ENCODE data around the gene CCR5AS.

CCR5AS gene

DNA sequence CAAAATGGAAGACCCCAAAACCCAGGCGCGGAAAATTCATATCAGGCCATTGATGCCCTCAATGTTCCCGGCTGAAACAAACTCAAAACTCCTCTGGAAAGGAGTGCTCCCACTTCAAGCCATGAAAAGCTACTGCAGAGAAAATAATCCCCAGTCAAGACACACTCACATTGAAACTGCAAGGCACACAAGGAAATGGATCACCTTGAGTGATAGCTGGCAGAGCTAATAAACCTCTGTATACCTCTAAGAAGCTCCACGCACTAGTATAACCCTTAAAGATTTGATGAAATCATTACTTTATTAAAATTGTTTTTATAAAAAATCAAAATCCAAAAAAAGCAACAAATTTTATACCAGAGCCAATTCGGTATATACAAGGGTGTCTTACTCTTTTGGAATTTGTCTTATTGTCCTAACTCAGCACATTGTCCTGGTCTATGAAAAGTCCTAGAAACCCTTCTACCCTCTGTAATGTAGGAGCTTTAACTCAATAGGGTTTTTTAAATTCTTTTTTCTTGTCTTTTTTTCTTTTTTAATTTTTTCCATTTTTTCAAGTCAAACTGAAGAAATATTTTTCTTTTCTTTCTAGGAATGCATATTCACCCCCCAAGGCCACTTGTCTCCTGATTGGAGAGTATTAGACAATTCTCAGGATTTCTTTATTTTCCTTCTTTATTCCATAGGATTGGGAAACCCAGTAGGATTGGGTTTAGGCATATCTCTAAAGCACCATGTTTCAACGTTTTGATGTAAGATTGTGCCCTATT lies 8.5 kb downstream of the CCR5AS start:
- Histone ChIP-seq H3K27me3 (no peaks in the 10 kb centered on the region), H3K4me1 (no peaks in the 10 kb centered on the region), H3K36me3 (no peaks in the 10 kb centered on the region), H3K27ac (no peak overlapping the region), H3K9me3 (no peaks in the 10 kb centered on the region), H3K4me3 (no peak overlapping the region)
- WGBS, 2 donors (ENCODE audit: low coverage in 1 of 2): 84 to 87% methylated on average over 3 to 6 of the region's 6 CpGs
- TF ChIP-seq POLR2A (IDR thresholded peaks at IDR 0.05) (no peak), POLR2AphosphoS5 (IDR thresholded peaks at IDR 0.05) (no peak), EP300 (IDR thresholded peaks at IDR 0.05) (no peak)
- TF ChIP-seq, protein P1, sequence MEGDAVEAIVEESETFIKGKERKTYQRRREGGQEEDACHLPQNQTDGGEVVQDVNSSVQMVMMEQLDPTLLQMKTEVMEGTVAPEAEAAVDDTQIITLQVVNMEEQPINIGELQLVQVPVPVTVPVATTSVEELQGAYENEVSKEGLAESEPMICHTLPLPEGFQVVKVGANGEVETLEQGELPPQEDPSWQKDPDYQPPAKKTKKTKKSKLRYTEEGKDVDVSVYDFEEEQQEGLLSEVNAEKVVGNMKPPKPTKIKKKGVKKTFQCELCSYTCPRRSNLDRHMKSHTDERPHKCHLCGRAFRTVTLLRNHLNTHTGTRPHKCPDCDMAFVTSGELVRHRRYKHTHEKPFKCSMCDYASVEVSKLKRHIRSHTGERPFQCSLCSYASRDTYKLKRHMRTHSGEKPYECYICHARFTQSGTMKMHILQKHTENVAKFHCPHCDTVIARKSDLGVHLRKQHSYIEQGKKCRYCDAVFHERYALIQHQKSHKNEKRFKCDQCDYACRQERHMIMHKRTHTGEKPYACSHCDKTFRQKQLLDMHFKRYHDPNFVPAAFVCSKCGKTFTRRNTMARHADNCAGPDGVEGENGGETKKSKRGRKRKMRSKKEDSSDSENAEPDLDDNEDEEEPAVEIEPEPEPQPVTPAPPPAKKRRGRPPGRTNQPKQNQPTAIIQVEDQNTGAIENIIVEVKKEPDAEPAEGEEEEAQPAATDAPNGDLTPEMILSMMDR (IDR thresholded peaks at IDR 0.05): no peak
- ATAC-seq: no peak

DNA sequence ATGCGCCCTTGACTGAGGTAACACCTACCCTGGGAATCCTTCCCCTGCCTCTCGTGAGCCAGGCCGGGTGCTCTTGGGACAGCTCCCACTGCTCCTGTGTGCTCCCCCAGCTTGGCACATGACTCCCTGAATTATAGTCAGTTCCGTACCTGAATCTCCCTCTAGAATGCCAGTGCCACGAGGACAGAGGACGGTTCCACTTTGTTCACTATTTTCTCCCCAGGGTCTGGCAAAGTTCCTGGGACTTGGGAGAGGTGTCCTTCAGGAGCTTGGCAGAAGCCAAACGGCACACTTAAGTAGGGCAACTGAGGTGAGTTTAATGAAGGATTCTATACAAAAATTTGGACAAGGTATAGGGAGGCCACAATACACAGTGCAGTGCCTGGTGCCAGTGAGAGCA lies 9.8 kb downstream of the CCR5AS start:
- H3K36me3 ChIP-seq: no peaks in the 10 kb centered on the region
- no peaks in the 10 kb centered on the region for H3K27me3 ChIP-seq
- H3K4me3 ChIP-seq: no peak overlapping the region
- ATAC-seq: no peak
- no peak overlapping the region for H3K27ac ChIP-seq
- no peaks in the 10 kb centered on the region for H3K4me1 ChIP-seq
- no peaks in the 10 kb centered on the region for H3K9me3 ChIP-seq
- WGBS, 2 donors (ENCODE audit: low coverage in 1 of 2): 100% methylated on average over 2 of the region's 7 CpGs; no CpG with 5 or more reads in 1 of the 2 donors
- TF ChIP-seq, protein P1 (IDR thresholded peaks at IDR 0.05): no peak
- TF ChIP-seq POLR2A (IDR thresholded peaks at IDR 0.05) (no peak), EP300 (IDR thresholded peaks at IDR 0.05) (no peak), POLR2AphosphoS5 (IDR thresholded peaks at IDR 0.05) (no peak)

DNA sequence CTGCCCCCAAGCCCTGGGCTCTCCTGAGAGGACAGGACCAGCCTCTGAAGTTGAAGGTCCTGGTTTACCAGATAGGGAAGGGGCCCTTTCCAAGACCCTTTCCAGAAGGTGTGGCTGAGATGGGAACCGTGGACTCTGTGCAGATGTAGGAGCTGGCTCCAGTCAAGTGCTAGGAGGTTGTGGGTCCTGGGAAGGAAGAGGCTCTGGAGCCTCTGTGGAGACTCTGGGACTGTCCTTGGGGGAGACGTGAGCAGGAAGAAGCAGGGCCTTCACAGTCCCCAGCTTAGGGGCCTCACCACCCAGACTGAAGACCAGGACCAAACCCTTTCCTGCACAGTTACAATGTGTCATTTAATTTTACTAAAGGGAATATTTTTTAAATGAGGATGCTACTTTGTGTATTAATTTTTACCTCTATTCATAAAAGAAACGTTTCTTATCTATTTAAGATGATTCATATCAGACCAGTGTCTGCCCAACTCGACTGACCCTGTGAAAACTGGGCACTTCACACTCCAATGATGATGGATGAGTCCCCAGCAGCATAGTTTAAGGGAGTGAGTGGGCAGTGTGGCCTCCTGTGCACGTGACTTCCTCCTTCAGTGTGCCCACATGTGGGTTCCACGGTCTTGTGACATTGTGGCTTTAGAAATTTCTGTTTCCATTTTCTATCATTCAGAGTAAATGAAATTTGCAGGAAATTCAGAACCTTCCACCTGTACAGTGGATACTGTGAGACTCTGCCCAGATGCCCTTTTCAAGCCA lies 10.9 kb downstream of the CCR5AS start:
- ATAC-seq: no peak
- no peak overlapping the region for H3K27ac ChIP-seq
- no peak overlapping the region for H3K4me3 ChIP-seq
- 48 to 56% methylated on average over 4 of the region's 6 CpGs for WGBS, 2 donors (ENCODE audit: low coverage in 1 of 2)
- H3K9me3 ChIP-seq: no peaks in the 10 kb centered on the region
- no peaks in the 10 kb centered on the region for H3K27me3 ChIP-seq
- no peaks in the 10 kb centered on the region for H3K36me3 ChIP-seq
- no peaks in the 10 kb centered on the region for H3K4me1 ChIP-seq
- no peak for TF ChIP-seq EP300 (IDR thresholded peaks at IDR 0.05)
- TF ChIP-seq POLR2AphosphoS5 (IDR thresholded peaks at IDR 0.05): no peak
- TF ChIP-seq, protein P1 (IDR thresholded peaks at IDR 0.05): no peak
- no peak for TF ChIP-seq POLR2A (IDR thresholded peaks at IDR 0.05)

DNA sequence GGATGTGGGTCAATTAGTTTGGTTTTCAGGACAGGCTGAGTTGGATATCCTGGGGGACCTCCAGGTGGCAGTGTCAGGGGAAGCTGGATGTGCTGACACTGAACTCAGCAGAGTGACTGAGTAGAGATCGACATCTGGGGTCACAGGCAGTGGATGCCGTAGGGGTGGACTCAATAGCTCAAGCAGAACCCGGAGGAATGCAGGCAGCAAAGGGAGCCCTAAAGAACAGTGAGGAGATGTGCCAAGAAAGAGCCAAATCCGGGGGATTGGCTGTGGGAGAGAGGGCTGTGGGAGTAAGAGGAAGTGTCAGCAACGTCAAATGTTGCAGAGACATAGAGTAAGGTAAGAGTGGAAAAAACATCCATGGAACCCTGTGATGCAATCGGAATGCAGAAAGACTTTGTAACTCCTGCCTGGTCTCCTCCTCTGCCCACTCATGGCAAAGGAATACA lies 11.6 kb downstream of the CCR5AS start:
- WGBS, 2 donors (ENCODE audit: low coverage in 1 of 2): 55 to 74% methylated on average over 4 to 6 of the region's 6 CpGs
- TF ChIP-seq POLR2A (IDR thresholded peaks at IDR 0.05): no peak
- no peak for TF ChIP-seq EP300 (IDR thresholded peaks at IDR 0.05)
- TF ChIP-seq, protein P1 (IDR thresholded peaks at IDR 0.05): no peak
- TF ChIP-seq POLR2AphosphoS5 (IDR thresholded peaks at IDR 0.05): no peak
- no peaks in the 10 kb centered on the region for H3K27me3 ChIP-seq
- no peak overlapping the region for H3K27ac ChIP-seq
- H3K4me1 ChIP-seq: no peaks in the 10 kb centered on the region
- no peak for ATAC-seq
- no peaks in the 10 kb centered on the region for H3K36me3 ChIP-seq
- no peak overlapping the region for H3K4me3 ChIP-seq
- no peaks in the 10 kb centered on the region for H3K9me3 ChIP-seq
